Kidney tubule cell (primary cell): ENCODE results near the gene LNX1.

Experiments used
- DNase-seq: peaks from one replicate; pipeline ENCODE4 v3.0.0-alpha.2; 2018; ENCODE audit warnings: low spot score

LNX1 gene

DNA sequence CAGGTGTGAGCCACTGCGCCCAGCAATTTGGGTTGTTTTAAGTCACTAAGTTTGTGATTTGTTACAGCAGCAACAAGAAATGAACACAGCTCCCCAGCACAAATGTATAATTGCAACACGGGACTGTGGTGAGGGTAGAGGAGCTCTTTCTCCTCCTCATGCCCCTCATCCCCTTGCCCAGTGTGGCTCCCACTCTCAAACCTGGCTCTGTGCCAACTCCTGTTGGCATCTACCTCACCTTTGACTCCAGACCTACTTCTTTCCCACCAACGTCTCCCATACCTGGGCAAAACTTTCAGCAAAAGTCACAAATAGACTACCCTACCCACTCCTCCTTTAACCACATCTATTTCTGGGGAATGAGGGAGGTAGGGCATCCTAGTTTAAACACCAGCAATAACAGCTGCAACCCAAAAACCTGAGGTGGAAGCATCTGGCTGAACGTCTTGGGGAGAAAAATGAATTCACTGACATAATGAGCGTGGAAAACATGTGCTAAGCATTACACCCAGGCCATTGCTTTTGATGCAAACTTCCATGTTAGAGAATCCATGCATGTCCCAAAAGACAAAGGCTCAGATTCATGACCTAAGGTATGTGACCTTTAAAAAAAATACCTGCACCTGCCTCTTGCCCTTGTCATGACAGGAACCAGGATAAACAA lies 19.2 kb downstream of the LNX1 start:
- DNase-seq, result no peak

GRCh38 chr4:53563824-53564223 lies 27.5 kb downstream of the LNX1 start:
- DNase-seq, result peak; percentile 68

- DNase-seq, result no peak
Observed at GRCh38 chr4:53562409-53562808, 28.9 kb downstream of the LNX1 start.

GRCh38 chr4:53559021-53559620 lies 32.2 kb downstream of the LNX1 start:
- peak; percentile 48 for DNase-seq

- DNase-seq, result peak; percentile 54
Observed at GRCh38 chr4:53558065-53558801, 33.1 kb downstream of the LNX1 start.

DNA sequence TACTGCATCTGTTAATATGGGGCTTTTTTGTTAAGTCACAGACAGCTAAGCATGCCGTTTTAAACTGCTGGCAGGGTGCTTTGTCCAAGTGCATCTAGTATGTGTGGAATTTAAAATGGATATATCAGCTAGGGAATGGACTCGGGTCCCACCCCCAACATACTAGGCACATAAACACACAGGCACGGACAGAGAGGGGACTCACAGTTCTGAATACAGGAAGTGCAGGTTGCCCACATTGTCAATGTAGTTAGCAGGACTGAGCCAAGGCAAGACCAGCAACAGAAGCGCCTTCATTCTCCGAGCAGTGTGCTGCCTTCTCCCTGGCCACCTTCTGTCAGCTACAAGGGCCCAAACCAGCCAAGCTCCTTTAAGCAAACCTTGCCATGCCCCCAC lies 33.6 kb downstream of the LNX1 start:
- no peak for DNase-seq

DNA sequence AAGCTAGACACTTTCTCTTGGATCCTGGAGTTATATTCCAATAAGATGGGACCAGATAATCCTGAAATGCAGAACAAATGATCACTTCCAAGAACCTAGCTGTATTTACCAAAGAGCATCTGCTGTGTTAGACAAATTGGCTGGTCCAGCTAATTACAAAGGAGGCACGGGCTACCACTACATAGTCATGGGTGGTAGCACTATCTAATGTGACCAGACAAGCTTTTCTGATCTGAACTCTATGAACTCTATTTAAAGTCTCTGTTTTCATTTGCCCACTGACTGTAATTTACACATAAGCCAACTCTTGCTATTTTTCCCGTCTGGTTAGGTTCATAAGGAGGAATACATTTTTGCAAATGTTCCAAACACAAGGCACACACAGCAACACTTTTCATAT lies 34.6 kb downstream of the LNX1 start:
- DNase-seq, result no peak

- no peak for DNase-seq
Observed at GRCh38 chr4:53553486-53554210, 37.6 kb downstream of the LNX1 start.

- DNase-seq, result no peak
Observed at GRCh38 chr4:53552711-53553110, 38.6 kb downstream of the LNX1 start.

- no peak for DNase-seq
Observed at GRCh38 chr4:53551958-53552357, 39.3 kb downstream of the LNX1 start.

DNA sequence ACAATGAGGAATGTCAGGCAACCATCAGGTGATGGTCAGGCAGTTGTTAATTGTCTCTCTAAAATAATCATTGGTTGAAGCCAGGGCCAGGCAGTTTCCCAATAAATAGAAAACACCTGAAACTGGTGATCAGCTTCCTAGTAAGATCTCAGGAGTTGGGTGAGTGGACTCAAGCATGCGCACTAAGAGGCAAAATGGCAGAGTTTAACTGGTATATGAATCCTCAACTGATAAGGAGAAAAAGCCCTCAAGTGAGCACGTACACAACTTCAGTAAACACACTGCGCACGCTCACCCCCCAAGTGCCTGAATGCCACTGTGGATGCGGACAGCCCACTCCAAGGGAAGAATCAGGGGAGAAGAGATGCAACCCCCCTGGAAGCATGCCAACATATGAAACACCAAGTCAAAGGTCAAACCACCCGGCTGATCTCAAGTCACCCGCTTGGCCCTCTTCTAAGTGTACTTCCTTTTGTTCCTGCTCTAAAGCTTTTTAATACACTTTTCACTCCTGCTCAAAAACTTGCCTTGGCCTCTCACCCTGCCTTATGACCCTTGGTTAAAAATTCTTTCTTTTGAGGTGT lies 39.9 kb downstream of the LNX1 start:
- no peak for DNase-seq

GRCh38 chr4:53548662-53549061 lies 42.6 kb downstream of the LNX1 start:
- no peak for DNase-seq

- DNase-seq, result no peak
Observed at GRCh38 chr4:53547983-53548382, 43.3 kb downstream of the LNX1 start.

GRCh38 chr4:53545942-53546581 lies 45.2 kb downstream of the LNX1 start:
- DNase-seq, result no peak

- DNase-seq, result peak; percentile 20
Observed at GRCh38 chr4:53545273-53545672, 46.0 kb downstream of the LNX1 start.

- no peak for DNase-seq
Observed at GRCh38 chr4:53543561-53543960, 47.7 kb downstream of the LNX1 start.

DNA sequence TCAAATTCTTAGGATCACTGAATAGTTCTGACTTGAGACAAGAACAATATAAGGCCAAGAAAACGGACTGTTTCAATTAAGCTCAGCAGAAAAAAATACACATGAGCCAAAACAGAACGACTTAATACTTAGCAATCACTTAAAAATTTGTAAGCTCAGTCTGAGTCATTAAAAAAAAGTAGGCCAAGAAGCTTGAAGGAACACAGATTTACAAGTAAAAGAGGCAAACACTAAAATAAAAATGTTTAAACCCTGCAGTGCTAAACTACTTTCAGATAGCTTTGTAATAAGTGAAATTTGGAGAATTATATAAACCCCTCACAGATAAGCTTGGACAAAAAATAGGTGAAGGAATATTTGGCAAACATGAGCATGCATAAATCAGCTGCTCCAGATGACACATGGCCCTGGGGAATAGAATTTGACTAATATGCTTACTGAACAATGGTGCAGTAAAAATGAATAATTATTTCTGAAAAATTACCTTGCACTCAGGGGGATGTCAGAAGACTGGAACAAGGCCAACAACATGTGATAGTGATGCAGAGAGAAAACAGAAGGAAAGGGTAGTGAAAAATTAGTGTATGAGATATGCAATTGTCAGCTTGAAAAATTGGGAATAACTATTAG lies 49.6 kb downstream of the LNX1 start:
- DNase-seq, result peak; percentile 79

DNA sequence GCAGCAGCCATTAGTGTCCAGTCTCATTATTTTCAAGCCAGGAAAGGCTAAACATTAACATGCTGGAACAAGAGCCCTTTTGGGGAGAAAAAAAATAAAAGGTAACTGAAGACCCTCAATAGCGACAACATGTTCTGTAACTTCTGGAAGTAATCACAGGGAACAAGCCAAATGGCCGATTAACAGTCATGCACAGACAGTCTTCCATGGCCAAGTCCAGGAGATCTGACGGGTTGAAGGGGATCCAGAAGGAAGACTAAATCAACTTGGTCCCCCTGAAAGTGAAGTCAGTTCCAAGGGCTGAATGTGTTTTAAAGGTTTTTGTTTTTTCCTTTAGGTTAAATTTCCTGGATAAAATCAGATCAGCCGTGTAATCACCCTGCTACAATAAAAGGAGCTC lies 52.5 kb downstream of the LNX1 start:
- no peak for DNase-seq

GRCh38 chr4:53537606-53538005 lies 53.7 kb downstream of the LNX1 start:
- DNase-seq, result peak; percentile 35

DNA sequence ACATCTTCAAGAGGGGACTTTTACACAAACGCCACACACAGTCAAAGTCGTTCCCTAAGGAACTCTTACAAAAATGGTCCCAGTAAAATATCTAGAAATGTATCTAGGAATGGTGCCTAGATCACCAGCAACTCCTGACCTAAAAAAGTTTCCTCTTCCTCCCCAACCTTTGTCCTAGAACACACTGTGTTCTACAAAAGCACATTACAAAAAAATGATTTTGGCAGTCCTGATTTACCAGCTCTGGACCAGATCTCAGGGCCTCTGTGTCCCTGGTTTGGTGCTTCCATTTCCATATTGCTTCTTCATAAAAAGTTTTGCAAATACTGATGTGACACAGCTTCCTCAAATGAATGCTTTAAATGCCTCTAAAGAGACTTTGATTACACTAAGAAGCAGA lies 55.0 kb downstream of the LNX1 start:
- no peak for DNase-seq

DNA sequence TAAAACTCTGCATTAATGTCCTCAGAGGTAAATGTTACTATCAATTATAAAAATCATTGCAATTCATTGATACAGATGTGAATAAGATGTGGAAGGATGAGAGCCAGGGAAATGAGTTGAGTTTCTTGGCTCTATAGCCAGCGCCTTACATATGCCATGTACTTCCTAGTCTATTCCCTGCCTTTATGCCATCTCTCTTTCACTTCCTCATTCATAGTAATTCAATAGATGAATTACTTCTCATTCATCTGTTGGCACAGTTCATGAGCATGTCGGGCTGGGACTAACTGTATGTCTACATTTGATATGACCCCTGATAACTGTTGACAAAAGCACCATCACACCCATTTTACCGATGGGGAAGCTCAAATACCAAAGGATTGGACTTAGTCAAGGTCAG lies 55.7 kb downstream of the LNX1 start:
- DNase-seq, result no peak
